K562 (cell line): ENCODE results near the gene CST6. TPM values are rescaled to one million over a fixed set of nuclear protein-coding genes. Genes with fewer than 3 reads are reported as not detected.

ENCODE experiments used
- ARHGAP35 ChIP-seq: fragments of 450-650 bp; IDR thresholded peaks from 2 replicates; pipeline ENCODE4 v1.6.1; 2018; ENCODE audit not compliant: partially characterized antibody
- BCL6 ChIP-seq: fragments of 250-450 bp; sonication (Bioruptor Pico); IDR thresholded peaks from 2 replicates; pipeline ENCODE4 v1.4.0; 2020
- BRF1 ChIP-seq: IDR thresholded peaks from 3 replicates; pipeline ENCODE4 v1.6.1; 2011; ENCODE audit warnings: borderline replicate concordance, mild to moderate bottlenecking; ENCODE audit not compliant: insufficient read length; ENCODE audit errors: extremely low read depth
- CREBBP ChIP-seq: IDR thresholded peaks from one replicate; pipeline ENCODE4 v1.6.1; 2012; ENCODE audit warnings: low read depth, mild to moderate bottlenecking, control low read depth, inconsistent platforms, low read length
- CREM ChIP-seq: IDR thresholded peaks from 2 replicates; pipeline ENCODE4 v1.6.1; 2014; ENCODE audit warnings: antibody characterized with exemption, low read depth
- DNMT1 ChIP-seq: fragments of 450-650 bp; IDR thresholded peaks from 2 replicates; pipeline ENCODE4 v1.6.1; 2016; ENCODE audit warnings: antibody characterized with exemption, mild to moderate bottlenecking
- GABPB1 ChIP-seq: sonication (generic); formaldehyde crosslinking; IDR thresholded peaks from 2 replicates; pipeline ENCODE4 v1.8.0; 2022; ENCODE audit warnings: mild to moderate bottlenecking, missing genetic modification reagents
- PML ChIP-seq: IDR thresholded peaks from 2 replicates; pipeline ENCODE4 v1.6.1; 2012; ENCODE audit warnings: low read length, inconsistent platforms
- RB1 ChIP-seq: fragments of 450-650 bp; IDR thresholded peaks from 2 replicates; pipeline ENCODE4 v1.6.1; 2017; ENCODE audit warnings: low read depth, mild to moderate bottlenecking
- ZBTB17 ChIP-seq: fragments of 450-650 bp; formaldehyde crosslinking; IDR thresholded peaks from 2 replicates; pipeline ENCODE4 v1.4.0; 2020; ENCODE audit warnings: mild to moderate bottlenecking
- ZNF12 ChIP-seq: sonication (generic); formaldehyde crosslinking; IDR thresholded peaks from 2 replicates; pipeline ENCODE4 v1.4.0; 2020; ENCODE audit warnings: mild to moderate bottlenecking, missing genetic modification reagents
- ZNF133 ChIP-seq: fragments of 250-450 bp; sonication (Bioruptor Pico); IDR thresholded peaks from 2 replicates; pipeline ENCODE4 v1.4.0; 2020; ENCODE audit warnings: mild to moderate bottlenecking
- ZNF174 ChIP-seq: fragments of 250-450 bp; sonication (Bioruptor Pico); IDR thresholded peaks from 2 replicates; pipeline ENCODE4 v1.4.0; 2020; ENCODE audit warnings: mild to moderate bottlenecking
- ZNF253 ChIP-seq: fragments of 250-450 bp; sonication (Bioruptor Pico); conservative IDR thresholded peaks from 2 replicates; pipeline ENCODE4 v1.6.1; 2021; ENCODE audit warnings: mild to moderate bottlenecking
- ZNF57 ChIP-seq: fragments of 450-650 bp; formaldehyde crosslinking; IDR thresholded peaks from 2 replicates; pipeline ENCODE4 v1.4.0; 2020; ENCODE audit warnings: mild to moderate bottlenecking, moderate library complexity
- ZNF696 ChIP-seq: fragments of 250-450 bp; sonication (Bioruptor Pico); conservative IDR thresholded peaks from 2 replicates; pipeline ENCODE4 v1.4.0; 2020; ENCODE audit warnings: mild to moderate bottlenecking, moderate library complexity
- polyA plus RNA-seq, 8 experiments: library from polyadenylated mRNA; depleted of rRNA in 4 of 8; stranded (reverse) in 5 of 8; unstranded in 3 of 8; fragments of >200 nt; fragmentation: Nextera tagmentation in 2 of 8; fragmentation: Illumina TruSeq in 1 of 8; extraction: Ambion mirVana in 2 of 8; extraction: Trizol in 1 of 8; gene quantifications; 2 replicates each; pipeline versions ENCODE4 v1.2.1 to v1.2.3, GENCODE V29; 2011 to 2014; ENCODE audit warnings: inconsistent platforms in 1 of 8, missing spikeins in 1 of 8
- total RNA-seq, 7 experiments: library from RNA; depleted of rRNA in 6 of 7; stranded (reverse); fragments of >200 nt in 6 of 7; fragmentation: Illumina TruSeq in 2 of 7; extraction: Trizol in 2 of 7; gene quantifications; 2 replicates each; pipeline versions ENCODE4 v1.2.1 to v1.2.3, GENCODE V29; 2011 to 2021; ENCODE audit warnings: low replicate concordance in 1 of 7
- TF ChIP-seq, protein P1 (sequence below): fragments of 250-450 bp; sonication (Bioruptor Pico); IDR thresholded peaks from 2 replicates; pipeline ENCODE4 v1.4.0; 2020
- TF ChIP-seq, protein P2 (sequence below): sonication (generic); formaldehyde crosslinking; IDR thresholded peaks from 2 replicates; pipeline ENCODE4 v1.8.0; 2022; ENCODE audit warnings: missing genetic modification reagents, mild to moderate bottlenecking, moderate library complexity, borderline replicate concordance
- TF ChIP-seq, protein P3 (sequence below): fragments of 250-450 bp; sonication (Bioruptor Pico); IDR thresholded peaks from 2 replicates; pipeline ENCODE4 v1.9.0; 2021; ENCODE audit warnings: mild to moderate bottlenecking, inconsistent platforms
- TF ChIP-seq, protein P4 (sequence below), 2 experiments: IDR thresholded peaks in 1 of 2; conservative IDR thresholded peaks in 1 of 2; 2 replicates each; pipeline ENCODE4 v1.6.1; 2016; ENCODE audit warnings: low read depth in 2 of 2, mild to moderate bottlenecking in 1 of 2, missing compliant biosample characterization in 1 of 2, missing genetic modification characterization in 1 of 2, moderate library complexity in 1 of 2
- TF ChIP-seq, protein P5 (sequence below), 2 experiments: fragments of 200-800 bp in 1 of 2; sonication (Bioruptor generic) in 1 of 2; sonication (generic) in 1 of 2; formaldehyde crosslinking in 1 of 2; IDR thresholded peaks in 1 of 2; conservative IDR thresholded peaks in 1 of 2; 2 replicates each; pipeline versions ENCODE4 v1.5.0 to v1.6.1; 2016 to 2020; ENCODE audit warnings: missing compliant biosample characterization in 1 of 2, missing genetic modification characterization in 1 of 2, missing genetic modification reagents in 1 of 2

Gene CST6
- total and polyA plus RNA-seq, 9 of the 15 experiments (the other 6 are each of a cell fraction or from before 2014, with no cell fraction given), result not detected

DNA sequence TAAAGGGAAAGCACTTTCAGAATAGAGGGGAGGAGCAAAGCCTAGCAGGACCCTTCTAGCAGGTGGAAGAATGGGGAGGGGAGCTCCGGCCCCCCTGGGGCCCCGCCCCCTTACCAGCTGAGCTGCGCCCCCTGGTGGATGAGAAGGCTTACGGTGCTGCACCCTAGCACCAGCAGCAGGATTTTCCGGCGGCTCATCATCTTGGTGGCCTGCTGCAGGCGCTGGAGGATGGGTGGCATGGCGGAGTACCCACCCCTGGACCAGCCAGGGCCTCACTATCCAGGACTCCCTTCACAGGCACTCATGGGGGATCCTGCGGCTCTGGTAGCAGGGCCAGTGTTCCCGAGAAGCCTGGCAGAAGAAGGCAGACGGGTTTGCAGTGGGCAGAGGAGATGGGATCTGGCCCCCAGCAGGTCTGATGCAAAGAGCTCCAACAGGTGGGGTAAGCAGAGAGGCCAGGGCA lies 33.4 kb downstream of the CST6 start (continued):
- TF ChIP-seq ZBTB17 (CRISPR knock-in tag) (no peak), PML (no peak), ZNF696 (no peak), CREM (peak; percentile 26; the same call in 1 of the 2 replicates), ZNF133 (CRISPR knock-in tag) (no peak), RB1 (peak; percentile 74), ZNF57 (CRISPR knock-in tag) (no peak), ZNF12 (0 out of 2 replicates have a peak, but pooled peaks have one; percentile 45), BRF1 (no peak), GABPB1 (CRISPR knock-in tag) (0 out of 2 replicates have a peak, but pooled peaks have one; percentile 22), ARHGAP35 (no peak), CREBBP (no peak), BCL6 (CRISPR knock-in tag) (no peak), ZNF253 (no peak), ZNF174 (no peak), DNMT1 (no peak)
- TF ChIP-seq, protein P1, sequence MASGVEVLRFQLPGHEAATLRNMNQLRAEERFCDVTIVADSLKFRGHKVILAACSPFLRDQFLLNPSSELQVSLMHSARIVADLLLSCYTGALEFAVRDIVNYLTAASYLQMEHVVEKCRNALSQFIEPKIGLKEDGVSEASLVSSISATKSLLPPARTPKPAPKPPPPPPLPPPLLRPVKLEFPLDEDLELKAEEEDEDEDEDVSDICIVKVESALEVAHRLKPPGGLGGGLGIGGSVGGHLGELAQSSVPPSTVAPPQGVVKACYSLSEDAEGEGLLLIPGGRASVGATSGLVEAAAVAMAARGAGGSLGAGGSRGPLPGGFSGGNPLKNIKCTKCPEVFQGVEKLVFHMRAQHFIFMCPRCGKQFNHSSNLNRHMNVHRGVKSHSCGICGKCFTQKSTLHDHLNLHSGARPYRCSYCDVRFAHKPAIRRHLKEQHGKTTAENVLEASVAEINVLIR (CRISPR knock-in tag), result no peak
- TF ChIP-seq, protein P2, sequence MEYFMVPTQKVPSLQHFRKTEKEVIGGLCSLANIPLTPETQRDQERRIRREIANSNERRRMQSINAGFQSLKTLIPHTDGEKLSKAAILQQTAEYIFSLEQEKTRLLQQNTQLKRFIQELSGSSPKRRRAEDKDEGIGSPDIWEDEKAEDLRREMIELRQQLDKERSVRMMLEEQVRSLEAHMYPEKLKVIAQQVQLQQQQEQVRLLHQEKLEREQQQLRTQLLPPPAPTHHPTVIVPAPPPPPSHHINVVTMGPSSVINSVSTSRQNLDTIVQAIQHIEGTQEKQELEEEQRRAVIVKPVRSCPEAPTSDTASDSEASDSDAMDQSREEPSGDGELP (CRISPR knock-in tag), result peak; percentile 99
- TF ChIP-seq, protein P3, sequence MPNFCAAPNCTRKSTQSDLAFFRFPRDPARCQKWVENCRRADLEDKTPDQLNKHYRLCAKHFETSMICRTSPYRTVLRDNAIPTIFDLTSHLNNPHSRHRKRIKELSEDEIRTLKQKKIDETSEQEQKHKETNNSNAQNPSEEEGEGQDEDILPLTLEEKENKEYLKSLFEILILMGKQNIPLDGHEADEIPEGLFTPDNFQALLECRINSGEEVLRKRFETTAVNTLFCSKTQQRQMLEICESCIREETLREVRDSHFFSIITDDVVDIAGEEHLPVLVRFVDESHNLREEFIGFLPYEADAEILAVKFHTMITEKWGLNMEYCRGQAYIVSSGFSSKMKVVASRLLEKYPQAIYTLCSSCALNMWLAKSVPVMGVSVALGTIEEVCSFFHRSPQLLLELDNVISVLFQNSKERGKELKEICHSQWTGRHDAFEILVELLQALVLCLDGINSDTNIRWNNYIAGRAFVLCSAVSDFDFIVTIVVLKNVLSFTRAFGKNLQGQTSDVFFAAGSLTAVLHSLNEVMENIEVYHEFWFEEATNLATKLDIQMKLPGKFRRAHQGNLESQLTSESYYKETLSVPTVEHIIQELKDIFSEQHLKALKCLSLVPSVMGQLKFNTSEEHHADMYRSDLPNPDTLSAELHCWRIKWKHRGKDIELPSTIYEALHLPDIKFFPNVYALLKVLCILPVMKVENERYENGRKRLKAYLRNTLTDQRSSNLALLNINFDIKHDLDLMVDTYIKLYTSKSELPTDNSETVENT (CRISPR knock-in tag), result no peak
- TF ChIP-seq, protein P4, sequence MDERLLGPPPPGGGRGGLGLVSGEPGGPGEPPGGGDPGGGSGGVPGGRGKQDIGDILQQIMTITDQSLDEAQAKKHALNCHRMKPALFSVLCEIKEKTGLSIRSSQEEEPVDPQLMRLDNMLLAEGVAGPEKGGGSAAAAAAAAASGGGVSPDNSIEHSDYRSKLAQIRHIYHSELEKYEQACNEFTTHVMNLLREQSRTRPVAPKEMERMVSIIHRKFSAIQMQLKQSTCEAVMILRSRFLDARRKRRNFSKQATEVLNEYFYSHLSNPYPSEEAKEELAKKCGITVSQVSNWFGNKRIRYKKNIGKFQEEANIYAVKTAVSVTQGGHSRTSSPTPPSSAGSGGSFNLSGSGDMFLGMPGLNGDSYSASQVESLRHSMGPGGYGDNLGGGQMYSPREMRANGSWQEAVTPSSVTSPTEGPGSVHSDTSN (CRISPR knock-in tag; IDR thresholded peaks at IDR 0.05; ENCODE audit: low read depth), result no peak
- TF ChIP-seq, protein P4 (tag; conservative IDR thresholded peaks at IDR 0.05; ENCODE audit: low read depth), result no peak
- TF ChIP-seq, protein P5, sequence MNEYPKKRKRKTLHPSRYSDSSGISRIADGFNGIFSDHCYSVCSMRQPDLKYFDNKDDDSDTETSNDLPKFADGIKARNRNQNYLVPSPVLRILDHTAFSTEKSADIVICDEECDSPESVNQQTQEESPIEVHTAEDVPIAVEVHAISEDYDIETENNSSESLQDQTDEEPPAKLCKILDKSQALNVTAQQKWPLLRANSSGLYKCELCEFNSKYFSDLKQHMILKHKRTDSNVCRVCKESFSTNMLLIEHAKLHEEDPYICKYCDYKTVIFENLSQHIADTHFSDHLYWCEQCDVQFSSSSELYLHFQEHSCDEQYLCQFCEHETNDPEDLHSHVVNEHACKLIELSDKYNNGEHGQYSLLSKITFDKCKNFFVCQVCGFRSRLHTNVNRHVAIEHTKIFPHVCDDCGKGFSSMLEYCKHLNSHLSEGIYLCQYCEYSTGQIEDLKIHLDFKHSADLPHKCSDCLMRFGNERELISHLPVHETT (CRISPR knock-in tag; conservative IDR thresholded peaks at IDR 0.05 in 1 of 2, IDR thresholded peaks at IDR 0.05 in 1 of 2), result no peak
